ENCODE measurements around the gene PPFIA1.
"Not testable (repeated sequence)": the region's sequence is repeated elsewhere in the genome, so short reads cannot be mapped to it uniquely, and the experiment has no call there.

Gene PPFIA1

GRCh38 chr11:70292166-70292565, 21.7 kb downstream of the PPFIA1 start:
- no peaks in the 10 kb centered on the region for H3K9me2 ChIP-seq (replicated peaks; ENCODE audit: insufficient read depth, low read length)
- H3K27ac ChIP-seq (ENCODE audit: low read length): no peak overlapping the region
- no peak overlapping the region for H2AFZ ChIP-seq (ENCODE audit: low read length)
- no peaks in the 10 kb centered on the region for H4K20me1 ChIP-seq (ENCODE audit: insufficient read depth, low read length)
- TF ChIP-seq CTCF (IDR thresholded peaks at IDR 0.05; ENCODE audit: low read length): no peak
- no peak for TF ChIP-seq EZH2phosphoT487 (IDR thresholded peaks at IDR 0.05; ENCODE audit: low read length)
- H3K4me2 ChIP-seq (ENCODE audit: low read depth, low read length): no peak overlapping the region
- H3K9me3 ChIP-seq (replicated peaks; ENCODE audit: insufficient read depth, low read length): no peaks in the 10 kb centered on the region
- H3F3A ChIP-seq (ENCODE audit: insufficient read depth, low read length): no peaks in the 10 kb centered on the region
- H3K36me3 ChIP-seq (replicated peaks; ENCODE audit: insufficient read depth, low read length): no peaks in the 10 kb centered on the region
- peaks cover 22% of the 10 kb centered on the region for H3K79me2 ChIP-seq (ENCODE audit: low read length)
- DNase-seq: no peak
- no peak overlapping the region for H3K9ac ChIP-seq (ENCODE audit: low read length)
- no peak overlapping the region for H3K4me3 ChIP-seq (ENCODE audit: low read length)
- no peaks in the 10 kb centered on the region for H3K4me1 ChIP-seq (ENCODE audit: low read length)
- H3K27me3 ChIP-seq (replicated peaks; ENCODE audit: insufficient read depth, low read length): no peaks in the 10 kb centered on the region

- Histone ChIP-seq H4K20me1 (ENCODE audit: insufficient read depth, low read length) (no peaks in the 10 kb centered on the region), H3K9me2 (replicated peaks; ENCODE audit: insufficient read depth, low read length) (no peaks in the 10 kb centered on the region), H3K4me1 (ENCODE audit: low read length) (no peaks in the 10 kb centered on the region), H2AFZ (ENCODE audit: low read length) (no peak overlapping the region), H3K27me3 (replicated peaks; ENCODE audit: insufficient read depth, low read length) (no peaks in the 10 kb centered on the region), H3K27ac (ENCODE audit: low read length) (no peak overlapping the region), H3K4me2 (ENCODE audit: low read depth, low read length) (no peak overlapping the region), H3K9me3 (replicated peaks; ENCODE audit: insufficient read depth, low read length) (no peaks in the 10 kb centered on the region), H3K4me3 (ENCODE audit: low read length) (no peak overlapping the region), H3K36me3 (replicated peaks; ENCODE audit: insufficient read depth, low read length) (no peaks in the 10 kb centered on the region), H3K79me2 (ENCODE audit: low read length) (peaks cover 26% of the 10 kb centered on the region), H3K9ac (ENCODE audit: low read length) (no peak overlapping the region), H3F3A (ENCODE audit: insufficient read depth, low read length) (no peaks in the 10 kb centered on the region)
- TF ChIP-seq EZH2phosphoT487 (IDR thresholded peaks at IDR 0.05; ENCODE audit: low read length) (no peak), CTCF (IDR thresholded peaks at IDR 0.05; ENCODE audit: low read length) (no peak), EZH2 (optimal IDR thresholded peaks at IDR 0.05; ENCODE audit: low read depth, low read length) (no peak)
- DNase-seq: no peak
Measured at GRCh38 chr11:70292863-70293262, 22.4 kb downstream of the PPFIA1 start.

GRCh38 chr11:70295166-70295565, 24.7 kb downstream of the PPFIA1 start:
- H3F3A ChIP-seq (ENCODE audit: insufficient read depth, low read length); H4K20me1 ChIP-seq (ENCODE audit: insufficient read depth, low read length); H3K9me3 ChIP-seq (replicated peaks; ENCODE audit: insufficient read depth, low read length); H3K9me2 ChIP-seq (replicated peaks; ENCODE audit: insufficient read depth, low read length); DNase-seq; H3K9ac ChIP-seq (ENCODE audit: low read length); H3K4me3 ChIP-seq (ENCODE audit: low read length); H3K27ac ChIP-seq (ENCODE audit: low read length); H3K4me1 ChIP-seq (ENCODE audit: low read length); H3K4me2 ChIP-seq (ENCODE audit: low read depth, low read length); H3K36me3 ChIP-seq (replicated peaks; ENCODE audit: insufficient read depth, low read length); H3K27me3 ChIP-seq (replicated peaks; ENCODE audit: insufficient read depth, low read length); H2AFZ ChIP-seq (ENCODE audit: low read length): not testable (repeated sequence)
- H3K79me2 ChIP-seq (ENCODE audit: low read length): peaks cover 22% of the 10 kb centered on the region; the same call in 1 of the 2 replicates

- Histone ChIP-seq H3K9me3 (replicated peaks; ENCODE audit: insufficient read depth, low read length) (no peaks in the 10 kb centered on the region), H3K27ac (ENCODE audit: low read length) (no peak overlapping the region), H3K36me3 (replicated peaks; ENCODE audit: insufficient read depth, low read length) (no peaks in the 10 kb centered on the region), H3F3A (ENCODE audit: insufficient read depth, low read length) (no peaks in the 10 kb centered on the region), H3K4me3 (ENCODE audit: low read length) (no peak overlapping the region), H3K4me1 (ENCODE audit: low read length) (no peaks in the 10 kb centered on the region), H3K4me2 (ENCODE audit: low read depth, low read length) (no peak overlapping the region), H3K79me2 (ENCODE audit: low read length) (peaks cover 25% of the 10 kb centered on the region; the same call in 1 of the 2 replicates), H3K9ac (ENCODE audit: low read length) (no peak overlapping the region), H2AFZ (ENCODE audit: low read length) (no peak overlapping the region), H3K9me2 (replicated peaks; ENCODE audit: insufficient read depth, low read length) (no peaks in the 10 kb centered on the region), H3K27me3 (replicated peaks; ENCODE audit: insufficient read depth, low read length) (no peaks in the 10 kb centered on the region), H4K20me1 (ENCODE audit: insufficient read depth, low read length) (no peaks in the 10 kb centered on the region)
- no peak for DNase-seq
- TF ChIP-seq CTCF (IDR thresholded peaks at IDR 0.05; ENCODE audit: low read length): no peak
- no peak for TF ChIP-seq EZH2 (optimal IDR thresholded peaks at IDR 0.05; ENCODE audit: low read depth, low read length)
- TF ChIP-seq EZH2phosphoT487 (IDR thresholded peaks at IDR 0.05; ENCODE audit: low read length): no peak
Measured at GRCh38 chr11:70296681-70297080, 26.2 kb downstream of the PPFIA1 start.

Data from MM.1S (cell line).